ENCODE measurements around the gene POGZ.
A peak's percentile ranks its signal among the peaks of the same experiment; 100 is the strongest.
"Not testable (repeated sequence)": the region's sequence is repeated elsewhere in the genome, so short reads cannot be mapped to it uniquely, and the experiment has no call there.

The POGZ gene

DNA sequence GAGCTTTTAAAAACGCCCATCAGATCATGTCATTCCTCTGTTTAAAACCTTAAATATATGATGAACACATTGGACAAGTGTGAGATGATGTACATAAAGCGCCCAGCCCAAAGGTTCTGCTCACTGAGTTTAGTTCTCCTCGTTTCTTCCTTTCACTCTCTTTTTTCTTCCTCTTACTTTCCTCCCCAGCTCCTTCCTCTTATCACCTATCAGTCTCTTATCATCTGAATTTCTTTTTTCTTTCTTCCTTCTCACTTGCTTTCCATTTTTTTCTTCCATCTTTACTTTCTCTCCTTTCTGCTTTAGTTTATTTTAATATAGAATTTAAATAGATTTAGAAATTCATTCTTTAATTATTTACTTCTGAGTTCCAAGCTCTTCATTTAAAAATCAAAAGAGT lies 17.8 kb upstream of the POGZ start:
- no peak for FAIRE-seq

DNA sequence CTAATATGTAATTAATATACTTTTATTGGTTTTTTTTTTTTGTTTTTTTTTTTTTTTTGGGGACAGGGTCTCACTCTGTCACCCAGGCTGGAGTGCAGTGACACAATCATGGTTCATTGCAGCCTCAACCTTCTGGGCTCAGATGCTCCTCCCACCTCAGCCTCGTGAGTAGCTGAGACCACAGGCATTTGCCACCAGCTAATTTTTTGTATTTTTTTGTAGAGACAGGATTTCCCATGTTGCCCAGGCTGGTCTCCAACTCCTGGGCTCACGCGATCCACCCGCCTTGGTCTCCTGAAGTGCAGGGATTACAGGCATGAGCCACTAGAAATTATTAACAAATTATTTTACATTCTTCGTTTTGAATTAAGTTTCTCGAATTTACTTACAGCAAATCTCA lies 16.8 kb upstream of the POGZ start:
- FAIRE-seq: no peak

DNA sequence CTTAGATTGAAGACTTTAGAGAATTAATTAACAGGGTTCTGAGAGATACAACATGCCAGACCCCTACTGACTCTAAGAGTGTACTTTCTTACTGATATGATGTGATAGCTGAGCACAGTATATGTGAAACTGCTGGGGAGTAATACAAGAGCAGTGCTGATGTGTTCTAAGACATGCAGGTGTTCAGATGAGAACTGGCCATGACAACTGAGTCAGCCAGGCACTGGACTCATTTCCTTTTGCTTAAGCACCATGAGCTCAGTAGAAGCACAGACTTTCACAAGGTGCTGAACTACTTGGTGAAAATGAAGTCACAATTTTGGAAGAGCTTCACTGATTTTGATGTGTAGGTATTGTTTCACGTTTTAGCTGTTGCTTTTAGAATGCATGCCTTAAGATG lies 15.9 kb upstream of the POGZ start:
- FAIRE-seq: no peak

DNA sequence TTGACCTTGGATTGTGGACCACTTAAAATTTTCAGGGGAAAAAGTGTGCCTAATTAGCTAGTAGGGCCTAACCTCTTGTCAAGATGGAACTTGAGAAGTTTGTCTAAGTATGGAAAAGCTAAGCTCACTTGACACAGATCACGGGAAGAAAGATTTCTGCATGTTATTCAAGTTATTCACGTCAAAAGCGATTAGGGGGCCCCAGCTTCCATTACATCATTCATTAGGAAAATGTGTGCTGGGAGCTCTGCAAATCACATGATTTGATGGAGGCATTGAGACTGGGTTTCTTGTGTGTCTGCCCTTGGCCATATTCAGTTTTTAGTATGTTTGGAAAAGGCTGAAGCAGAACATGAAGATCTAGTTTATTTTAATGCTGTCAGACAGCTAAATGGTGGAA lies 15.5 kb upstream of the POGZ start:
- no peak for FAIRE-seq

DNA sequence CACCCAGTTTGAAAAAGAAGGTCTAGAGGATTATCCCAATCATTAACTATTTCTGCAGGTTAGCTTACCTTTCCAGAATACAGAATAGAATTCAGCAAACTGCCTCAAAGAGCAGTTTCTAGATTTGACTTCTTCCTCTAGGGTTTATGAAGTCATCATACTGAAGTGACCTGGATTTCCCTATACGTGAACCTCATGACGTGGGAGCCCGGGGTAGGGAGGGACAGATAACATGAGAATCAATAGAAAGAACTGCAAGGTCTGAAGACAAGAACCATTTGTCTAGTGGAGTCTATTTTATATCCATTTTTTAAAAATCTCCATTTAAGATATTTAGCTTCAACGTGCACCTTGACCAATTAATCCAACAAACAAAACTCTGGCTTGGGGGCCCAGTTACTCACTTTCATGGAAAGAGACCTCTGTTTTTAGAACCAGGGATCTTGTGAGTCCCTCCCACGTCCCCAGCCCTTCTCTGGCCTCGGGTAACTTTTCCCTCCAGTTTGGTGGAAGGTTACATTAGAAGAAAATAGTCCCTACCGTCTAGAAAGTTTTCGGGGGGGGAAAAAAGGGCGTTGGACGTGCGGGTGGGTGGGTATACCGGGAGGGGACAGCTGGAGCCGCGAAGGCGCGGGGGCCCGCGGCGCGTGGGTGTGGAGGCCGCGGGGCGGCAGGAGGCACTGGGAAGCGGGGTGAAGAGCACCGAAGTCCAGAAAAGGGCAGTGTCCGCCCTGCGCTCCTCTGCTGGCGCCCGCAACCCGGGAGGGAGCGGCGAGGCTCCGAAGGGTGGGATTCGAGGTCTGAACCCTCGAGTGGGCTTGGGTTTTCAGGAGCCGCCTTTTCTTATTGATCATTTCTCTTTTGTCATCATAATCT lies 13.8 kb upstream of the POGZ start:
- no peak for FAIRE-seq

DNA sequence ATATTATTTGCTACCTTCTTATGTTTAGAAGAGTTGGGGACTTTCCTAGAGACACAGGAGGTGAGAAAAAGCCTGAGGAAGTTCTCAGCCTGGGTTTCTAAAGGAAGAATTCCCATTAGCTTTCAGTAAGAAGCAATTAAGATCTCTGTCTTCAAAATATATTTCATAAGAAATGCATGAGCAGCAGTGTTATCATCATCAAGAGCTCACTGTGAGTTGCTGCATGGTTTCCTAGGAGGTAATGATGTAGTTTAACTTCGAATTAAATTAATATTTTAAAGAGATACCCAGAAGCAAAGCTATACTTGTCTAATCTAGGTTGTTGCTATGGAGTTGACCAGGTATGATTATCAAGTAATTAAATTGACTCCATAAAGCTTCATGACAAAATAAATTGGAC lies 5.7 kb upstream of the POGZ start:
- FAIRE-seq: no peak

DNA sequence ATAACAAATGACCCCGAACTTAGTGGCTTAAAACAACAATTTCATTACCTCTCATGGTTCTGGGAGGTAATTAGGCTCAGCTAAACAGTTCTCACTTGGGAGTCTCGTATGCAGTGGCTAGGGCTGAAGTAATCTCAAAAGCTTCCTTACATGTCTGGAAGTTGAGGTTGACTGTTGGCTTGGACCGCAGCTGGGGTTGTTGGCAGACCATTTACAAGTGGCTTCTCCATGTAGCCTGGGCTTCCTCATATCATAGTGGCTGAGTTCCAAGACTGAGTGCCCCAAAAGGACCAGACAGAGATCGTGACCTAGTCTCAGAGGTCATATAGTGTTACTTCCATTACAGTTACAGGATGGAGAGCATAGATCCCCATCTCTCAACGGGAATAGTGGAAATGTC lies 2.4 kb upstream of the POGZ start:
- no peak for FAIRE-seq

DNA sequence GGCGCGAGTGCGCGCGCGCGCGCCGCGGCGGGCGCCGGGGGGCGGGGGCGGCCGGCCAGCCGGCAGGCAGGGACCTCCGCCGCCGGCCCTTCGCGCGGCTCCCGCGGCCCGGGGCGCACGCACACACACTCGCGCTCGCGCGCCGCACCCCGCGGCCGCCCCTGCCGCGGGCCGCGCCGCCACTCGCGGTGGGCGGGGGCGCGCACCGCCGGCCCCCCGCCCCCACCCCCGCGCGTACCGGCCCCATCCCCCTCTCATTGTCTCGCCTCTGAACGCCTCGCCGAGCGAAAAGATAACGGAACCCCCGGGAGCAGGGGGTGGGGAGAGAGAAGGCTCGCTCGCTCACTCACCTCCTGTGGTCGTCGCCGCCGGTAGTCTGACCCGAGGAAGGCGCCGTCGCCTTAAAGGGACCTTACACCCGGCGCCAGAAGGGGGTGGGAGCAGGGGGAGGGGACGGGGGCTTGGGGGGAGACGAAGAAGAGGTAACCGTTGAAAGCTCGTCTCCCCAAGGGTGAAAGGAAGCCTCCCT lies 428 bp downstream of the POGZ start:
- no peak for FAIRE-seq

DNA sequence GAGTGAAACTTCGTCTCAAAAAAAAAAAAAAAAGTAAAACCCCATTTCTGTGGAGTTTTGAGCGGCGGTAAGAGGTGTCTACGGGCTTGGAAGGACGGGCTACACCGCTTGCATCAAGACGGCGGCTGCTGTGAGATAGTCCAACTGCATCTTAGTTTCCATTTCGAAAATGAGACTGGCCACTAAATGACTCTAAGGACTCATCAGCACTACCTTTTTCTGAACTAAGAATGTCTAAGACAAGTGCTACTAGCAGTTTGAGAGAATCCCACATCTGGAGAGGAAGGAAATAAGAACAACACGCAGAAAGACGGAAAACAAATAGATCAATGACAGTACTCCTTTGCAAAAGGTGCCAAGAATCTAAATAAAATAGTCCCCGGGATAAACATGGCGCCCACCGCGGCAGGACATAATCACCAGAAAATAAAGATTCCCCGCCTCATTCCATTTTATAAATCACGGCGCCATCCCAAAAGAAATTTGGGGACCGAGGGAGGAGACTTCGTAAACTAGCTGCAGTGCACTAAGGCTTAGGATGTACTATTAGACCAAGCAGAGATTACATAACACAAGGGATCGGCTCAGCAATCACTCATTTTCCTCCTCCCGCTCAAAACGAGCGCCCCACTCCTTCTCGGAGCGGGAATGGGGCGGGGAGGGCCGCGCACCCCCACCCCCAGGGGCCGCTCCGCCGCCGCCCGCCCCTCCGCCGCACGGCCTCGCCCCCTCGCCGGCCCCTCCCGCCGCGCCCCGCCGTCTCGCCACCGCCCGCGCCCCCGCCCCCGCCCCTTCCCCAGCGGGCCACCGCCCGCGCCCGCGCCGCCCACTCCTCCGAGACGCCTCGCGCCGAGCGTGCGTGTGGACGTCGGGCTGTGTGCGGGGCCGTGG lies 1.1 kb downstream of the POGZ start:
- no peak for FAIRE-seq

DNA sequence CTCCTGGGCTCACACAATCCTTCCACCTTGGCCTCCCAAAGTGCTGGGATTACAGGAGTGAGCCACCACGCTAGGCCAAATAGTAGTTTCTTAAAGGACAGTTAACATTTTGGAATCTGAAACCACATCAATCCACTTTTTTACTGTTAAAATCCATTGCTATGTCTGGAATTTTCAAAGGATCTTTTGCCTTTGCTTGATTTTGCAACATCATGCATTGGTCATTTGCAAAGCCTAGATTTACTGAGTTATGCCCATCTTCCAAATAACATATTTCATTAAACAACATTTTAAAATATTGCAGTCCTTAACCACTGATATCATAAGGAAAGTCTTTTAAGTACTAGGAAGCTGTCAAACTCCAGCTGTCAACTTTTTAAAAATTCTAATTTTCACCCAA lies 3.3 kb downstream of the POGZ start:
- no peak for FAIRE-seq

DNA sequence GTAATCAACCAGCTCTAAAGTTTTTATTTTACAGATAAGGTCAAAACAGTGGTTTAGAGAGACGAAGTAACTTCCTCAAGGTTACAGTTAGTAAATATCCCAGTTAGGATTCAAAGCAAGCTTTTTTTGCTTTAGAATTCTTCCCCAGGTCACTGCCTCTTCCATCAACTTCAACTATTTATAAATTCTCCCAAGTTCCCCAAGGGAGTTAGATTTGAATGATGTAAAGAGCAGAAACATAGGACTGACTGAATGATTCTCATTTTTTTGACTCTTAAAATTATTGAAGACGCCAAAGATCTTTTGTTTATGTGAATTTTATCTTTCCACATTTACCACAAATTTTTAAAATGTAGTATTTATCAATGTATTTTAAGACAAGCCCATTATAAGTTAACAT lies 4.1 kb downstream of the POGZ start:
- FAIRE-seq: no peak

DNA sequence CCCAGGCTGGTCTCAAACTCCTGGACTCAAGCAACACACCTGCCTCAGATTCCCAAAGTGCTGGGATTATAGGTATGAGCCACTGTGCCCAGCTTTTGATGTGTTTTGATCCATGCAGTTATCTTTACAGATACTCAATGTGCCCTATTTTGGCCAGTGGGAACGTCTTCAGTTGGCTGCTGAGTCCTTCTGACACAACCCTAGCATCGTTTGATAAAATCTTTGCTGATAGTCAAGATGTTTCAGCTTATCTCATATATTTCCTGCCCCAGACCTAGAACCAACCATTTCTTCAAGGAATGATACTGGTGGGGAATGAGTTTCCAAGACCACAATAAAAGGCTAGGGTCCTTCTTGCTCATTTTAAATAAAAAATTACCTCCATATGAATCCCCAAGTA lies 11.6 kb downstream of the POGZ start:
- FAIRE-seq: no peak

DNA sequence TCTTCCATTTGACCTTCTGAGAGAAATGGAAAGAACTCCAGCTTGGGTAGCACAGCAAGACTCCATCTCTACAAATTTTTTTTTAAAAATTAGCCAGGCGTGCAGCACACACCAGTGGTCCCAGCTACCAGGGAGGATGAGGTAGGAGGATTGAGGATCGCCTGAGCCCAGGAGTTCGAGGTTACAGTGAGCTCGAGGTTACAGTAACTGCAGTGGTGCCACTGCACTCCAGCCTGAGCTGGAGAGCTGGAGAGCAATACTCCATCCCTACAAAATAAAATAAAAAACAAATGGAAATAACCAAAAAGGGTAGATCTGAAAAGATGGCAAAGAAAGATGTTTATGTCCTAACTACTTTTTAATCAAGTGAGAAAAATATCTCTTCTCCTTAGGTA lies 14.5 kb downstream of the POGZ start:
- FAIRE-seq: no peak

DNA sequence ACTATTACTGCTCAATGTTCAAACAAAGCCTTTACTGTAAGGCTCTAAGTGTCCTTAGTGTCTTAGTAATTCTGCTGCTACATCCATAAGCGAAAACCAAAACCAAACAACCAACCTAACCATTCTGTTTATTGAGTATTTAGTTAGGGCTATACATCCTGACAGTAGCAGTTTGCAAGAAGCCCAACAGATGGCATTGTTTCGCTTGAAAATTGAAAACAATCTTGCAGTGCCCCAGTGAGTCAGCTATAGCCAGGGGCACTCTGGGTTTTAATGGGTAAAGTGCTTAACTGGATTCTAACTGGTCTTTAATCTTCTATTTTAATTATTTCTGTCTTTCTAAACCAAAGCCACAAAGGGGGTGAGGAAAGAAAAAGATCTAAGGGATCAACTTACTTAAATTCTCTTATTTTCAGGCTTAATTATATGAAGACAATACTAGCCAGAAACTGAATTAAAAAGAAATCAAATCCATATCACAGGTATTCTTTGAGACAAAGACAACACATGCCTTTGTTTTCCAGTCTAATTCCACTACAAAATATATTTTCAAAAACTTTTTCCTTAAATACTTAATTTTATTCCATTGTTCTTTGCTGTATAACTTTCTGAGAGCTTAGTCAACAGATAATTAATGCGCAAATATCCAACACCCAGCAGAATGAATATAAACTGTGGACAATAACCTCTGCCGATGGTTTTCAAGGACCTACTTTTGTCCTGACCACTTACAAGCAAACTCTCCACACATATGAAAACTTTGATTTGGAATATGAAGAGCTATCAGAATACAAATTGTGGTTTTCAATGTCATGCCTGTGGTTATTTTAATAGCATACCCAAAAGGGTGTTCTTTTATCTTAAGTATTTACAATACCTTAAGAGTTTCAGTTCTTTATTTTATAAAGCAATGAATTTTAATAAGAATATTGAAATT lies 15.2 kb downstream of the POGZ start:
- peak; percentile 89 for FAIRE-seq

DNA sequence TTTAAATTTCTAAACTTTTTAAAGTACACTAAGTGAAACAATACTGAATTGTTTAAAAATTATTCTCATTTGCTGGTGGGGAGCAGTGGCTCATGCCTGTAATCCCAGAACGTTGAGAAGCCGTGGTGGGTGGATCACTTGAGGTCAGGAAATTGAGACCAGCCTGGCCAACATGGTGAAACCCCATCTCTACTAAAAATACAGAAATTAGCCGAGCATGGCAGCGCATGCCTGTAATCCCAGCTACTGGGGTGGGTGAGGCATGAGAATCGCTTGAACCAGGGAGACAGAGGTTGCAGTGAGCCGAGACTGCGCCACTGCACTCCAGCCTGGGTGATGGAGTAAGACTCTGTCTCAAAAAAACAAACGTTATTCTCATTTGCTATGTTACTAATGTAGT lies 21.9 kb downstream of the POGZ start:
- FAIRE-seq: not testable (repeated sequence)

DNA sequence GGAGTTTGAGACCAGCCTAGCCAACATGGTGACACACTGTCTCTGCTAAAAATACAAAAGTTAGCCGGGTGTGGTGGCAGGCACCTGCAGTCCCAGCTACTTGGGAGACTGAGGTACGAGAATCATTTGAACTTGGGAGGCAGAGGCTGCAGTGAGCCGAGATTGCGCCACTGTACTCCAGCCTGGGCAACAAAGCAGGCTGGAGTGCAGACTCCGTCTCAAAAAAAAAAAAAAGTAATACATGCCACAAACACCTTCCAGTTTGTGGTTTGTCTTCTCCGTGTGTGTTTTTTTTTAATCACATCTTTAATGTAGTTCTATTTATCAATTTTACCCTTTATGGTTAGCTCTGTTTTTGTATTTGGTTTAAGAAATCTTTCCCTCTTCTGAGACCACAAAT lies 22.3 kb downstream of the POGZ start:
- FAIRE-seq: no peak

DNA sequence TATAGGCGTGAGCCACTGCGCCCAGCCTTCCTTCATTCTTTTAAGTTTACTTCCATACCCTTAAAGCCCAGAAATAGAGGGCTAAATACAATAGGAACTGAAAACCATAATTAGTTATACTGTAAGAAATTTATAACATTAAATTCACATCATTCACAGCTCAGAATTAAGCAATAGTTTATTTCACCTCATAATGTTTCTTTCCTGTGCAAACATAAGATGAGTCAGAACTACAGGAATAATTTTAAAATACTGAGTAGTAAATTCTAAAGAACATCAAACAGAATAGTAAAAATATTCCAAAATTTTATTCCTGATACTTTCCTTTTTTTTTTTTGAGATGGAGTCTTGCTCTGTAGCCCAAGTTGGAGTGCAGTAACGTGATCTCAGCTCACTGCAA lies 24.1 kb downstream of the POGZ start:
- FAIRE-seq: no peak

DNA sequence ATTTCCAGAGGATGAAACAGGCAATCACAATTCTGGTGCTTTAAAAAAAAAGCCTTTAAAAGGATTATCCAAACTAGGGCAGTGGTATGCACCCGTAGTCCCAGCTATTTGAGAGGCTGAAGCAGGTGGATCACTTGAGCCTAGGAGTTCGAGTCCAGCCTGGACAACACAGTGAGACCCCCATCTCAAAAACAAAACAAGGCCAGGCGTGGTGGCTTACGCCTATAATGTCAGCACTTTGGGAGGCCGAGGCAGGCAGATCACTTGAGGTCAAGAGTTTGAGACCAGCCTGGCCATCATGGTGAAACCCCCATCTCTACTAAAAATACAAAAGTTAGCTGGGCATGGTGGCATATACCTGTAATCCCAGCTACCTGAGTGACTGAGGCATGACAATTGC lies 25.5 kb downstream of the POGZ start:
- not testable (repeated sequence) for FAIRE-seq

DNA sequence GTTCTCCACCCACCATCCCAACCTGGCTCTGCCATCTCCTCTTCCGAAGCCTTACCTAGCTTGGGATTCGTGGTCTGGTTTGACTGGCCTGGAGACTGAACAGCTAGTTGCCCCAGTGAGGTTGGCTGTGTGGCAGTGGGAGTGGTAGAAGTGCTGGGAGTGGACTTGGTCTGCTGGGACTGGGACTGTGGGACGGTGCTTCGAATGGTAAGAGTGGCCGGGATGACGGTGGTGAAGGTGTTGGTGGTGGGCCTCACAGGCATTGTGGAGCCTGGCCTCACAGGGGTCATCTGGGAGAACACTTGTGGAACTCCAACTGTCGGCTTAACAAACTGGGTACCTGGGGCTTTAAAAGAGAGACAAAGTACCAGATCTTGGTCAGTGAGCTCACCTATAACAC lies 31.2 kb downstream of the POGZ start:
- FAIRE-seq: no peak

DNA sequence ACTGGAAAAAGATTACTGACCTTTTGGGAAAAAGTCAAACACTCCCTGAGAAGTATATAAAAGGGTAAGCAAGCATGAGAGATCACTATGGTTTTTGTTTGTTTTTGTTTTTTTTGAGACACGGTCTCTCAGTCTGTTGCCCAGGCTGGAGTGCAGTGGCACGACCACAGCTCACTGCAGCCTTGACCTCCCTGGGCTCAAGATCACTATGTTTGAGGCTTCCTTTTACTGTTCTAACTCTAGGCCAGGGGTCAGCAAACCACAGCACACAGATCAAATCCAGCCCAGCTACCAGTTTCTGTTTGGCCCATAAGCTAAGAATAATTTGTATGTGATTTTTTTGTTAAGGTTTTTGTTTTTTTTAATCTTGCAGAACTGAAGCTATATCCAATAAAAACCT lies 34.2 kb downstream of the POGZ start:
- no peak for FAIRE-seq

DNA sequence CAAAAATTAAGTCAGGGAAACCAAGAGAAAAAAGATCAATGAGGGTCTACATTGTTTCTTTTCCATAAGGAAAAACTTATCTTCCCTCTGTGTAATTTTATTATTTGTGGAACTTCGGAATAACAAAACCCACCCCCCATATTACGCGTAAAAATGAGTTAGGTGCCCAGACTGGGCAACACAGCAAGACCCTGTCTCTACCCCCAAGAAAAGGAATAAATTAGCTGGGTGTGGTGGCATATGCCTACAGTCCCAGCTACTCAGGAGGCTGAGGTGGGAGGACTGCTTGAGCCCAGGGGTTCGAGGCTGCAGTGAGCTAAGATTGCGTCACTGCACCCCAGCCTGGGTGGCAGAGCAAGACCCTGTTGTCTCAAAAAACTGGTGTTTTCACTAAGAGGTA lies 39.5 kb downstream of the POGZ start:
- FAIRE-seq: no peak

DNA sequence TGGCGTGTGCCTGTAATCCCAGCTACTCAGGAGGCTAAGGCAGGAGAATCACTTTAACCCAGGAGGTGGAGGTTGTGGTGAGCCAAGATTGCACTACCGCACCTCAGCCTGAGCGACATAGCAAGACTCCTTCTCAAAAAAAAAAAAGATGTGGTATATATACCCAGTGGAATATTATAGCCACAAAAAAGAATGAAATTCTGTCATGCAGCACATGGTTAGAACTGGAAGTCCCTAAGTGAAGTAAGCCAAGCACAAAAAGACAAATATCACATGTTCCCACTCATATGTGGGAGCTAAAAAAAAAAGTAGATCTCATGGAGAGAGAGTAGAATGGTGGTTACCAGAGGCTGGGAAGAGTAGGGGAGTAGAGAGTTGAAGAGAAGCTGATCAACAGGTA lies 41.2 kb downstream of the POGZ start:
- no peak for FAIRE-seq

DNA sequence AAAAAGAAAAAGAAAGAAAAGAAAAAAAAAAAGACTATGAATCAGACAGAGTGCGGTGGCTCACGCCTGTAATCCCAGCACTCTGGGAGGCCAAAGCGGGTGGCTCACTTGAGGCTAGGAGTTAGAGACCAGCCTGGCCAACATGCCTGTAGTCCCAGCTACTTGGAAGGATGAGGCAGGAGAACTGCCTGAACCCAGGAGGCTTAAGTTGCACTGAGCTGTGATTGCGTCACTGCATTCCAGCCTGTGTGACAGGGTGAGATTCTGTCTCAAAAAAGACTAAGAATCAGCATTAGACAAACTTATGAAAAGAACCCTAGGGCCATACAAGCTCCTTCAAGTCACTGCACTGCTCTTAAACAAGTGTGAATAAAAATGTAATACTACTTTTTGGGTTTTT lies 43.1 kb downstream of the POGZ start:
- no peak for FAIRE-seq

Data from endometrium (tissue), 2 donors.